ENCODE data around the gene MZT2A.
"Not testable (repeated sequence)": the region's sequence is repeated elsewhere in the genome, so short reads cannot be mapped to it uniquely, and the experiment has no call there.

- not testable (repeated sequence) for TF ChIP-seq CTCF (IDR thresholded peaks at IDR 0.05; ENCODE audit: low read depth, low read length, missing input control); TAF1 (conservative IDR thresholded peaks at IDR 0.05); GABPA (IDR thresholded peaks at IDR 0.05 in 1 of 2, conservative IDR thresholded peaks at IDR 0.05 in 1 of 2); YY1 (IDR thresholded peaks at IDR 0.05); HNF4G (IDR thresholded peaks at IDR 0.05); REST (IDR thresholded peaks at IDR 0.05); FOXA1 (IDR thresholded peaks at IDR 0.05); RAD21 (IDR thresholded peaks at IDR 0.05); RXRA (IDR thresholded peaks at IDR 0.05); SP1 (IDR thresholded peaks at IDR 0.05)
Measured at GRCh38 chr2:131527131-131528001, 35.2 kb upstream of the MZT2A start, which contains the start of gene CCDC74A.

Measured in liver (tissue), 3 donors.